PC-3 (cell line): Measurements from ENCODE around the gene SSNA1.

Experiments used
- CTCF ChIP-seq: fragments of 300-600 bp; sonication (generic); conservative IDR thresholded peaks from 2 replicates; pipeline ENCODE4 v1.5.1; 2017; ENCODE audit warnings: antibody characterized with exemption, low read depth, mild to moderate bottlenecking, low read length
- EZH2 ChIP-seq: fragments of 300-600 bp; sonication (generic); IDR thresholded peaks from one replicate; pipeline ENCODE4 v1.6.1; 2017; ENCODE audit warnings: antibody characterized with exemption, mild to moderate bottlenecking, low read length; ENCODE audit not compliant: unreplicated experiment

GRCh38 chr9:137147793-137148160, 40.7 kb upstream of the SSNA1 start:
- TF ChIP-seq CTCF (no peak), EZH2 (no peak)
